Upper lobe of left lung (tissue), 4 donors: ENCODE measurements around the gene CSF2RB.

Source experiments
- EP300 ChIP-seq, 4 donors: sonication (generic); formaldehyde crosslinking; IDR thresholded peaks; one replicate each; pipeline ENCODE4 v1.5.1; 2017; ENCODE audit warnings: antibody characterized with exemption in 4 of 4, control low read depth in 2 of 4
- TF ChIP-seq, protein P1 (sequence below), 6 experiments: fragments of 450-650 bp in 4 of 6; fragments of 200-600 bp in 2 of 6; sonication (generic) in 2 of 6; IDR thresholded peaks; one replicate each; pipeline ENCODE4 v1.5.1; 2016 to 2019; ENCODE audit warnings: antibody characterized with exemption in 6 of 6

DNA sequence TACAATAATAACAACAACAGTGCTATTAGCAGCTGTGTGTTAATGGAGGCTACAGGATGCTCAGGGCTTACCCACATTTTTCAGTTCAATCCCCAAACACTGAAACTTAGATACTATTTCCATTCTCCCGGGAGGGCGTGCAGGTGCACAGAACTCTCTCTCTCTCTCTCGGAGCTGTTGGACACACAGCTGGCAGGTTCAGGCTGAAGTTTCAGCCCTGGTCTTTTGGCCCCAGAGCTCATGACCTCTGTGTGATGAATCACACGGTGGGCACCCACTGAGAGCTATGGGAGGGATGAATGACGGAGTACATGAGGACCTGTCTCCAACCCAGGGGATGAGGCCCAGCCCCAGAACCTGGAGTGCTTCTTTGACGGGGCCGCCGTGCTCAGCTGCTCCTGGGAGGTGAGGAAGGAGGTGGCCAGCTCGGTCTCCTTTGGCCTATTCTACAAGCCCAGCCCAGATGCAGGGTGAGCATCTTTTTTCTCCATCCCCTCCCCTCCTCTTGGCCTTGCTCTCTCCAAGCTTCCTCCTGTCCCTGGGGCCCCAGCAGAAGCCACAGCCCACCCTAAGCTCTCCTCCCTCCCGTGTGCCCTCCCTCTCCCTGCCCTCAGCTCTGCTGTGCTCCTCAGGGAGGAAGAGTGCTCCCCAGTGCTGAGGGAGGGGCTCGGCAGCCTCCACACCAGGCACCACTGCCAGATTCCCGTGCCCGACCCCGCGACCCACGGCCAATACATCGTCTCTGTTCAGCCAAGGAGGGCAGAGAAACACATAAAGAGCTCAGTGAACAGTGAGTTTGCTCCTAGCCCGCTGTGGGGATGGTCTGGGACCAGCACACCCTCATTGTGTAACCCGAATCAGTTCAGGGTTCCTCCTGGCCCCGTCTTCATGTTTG is 16.9 kb downstream of the CSF2RB start:
- TF ChIP-seq, protein P1, sequence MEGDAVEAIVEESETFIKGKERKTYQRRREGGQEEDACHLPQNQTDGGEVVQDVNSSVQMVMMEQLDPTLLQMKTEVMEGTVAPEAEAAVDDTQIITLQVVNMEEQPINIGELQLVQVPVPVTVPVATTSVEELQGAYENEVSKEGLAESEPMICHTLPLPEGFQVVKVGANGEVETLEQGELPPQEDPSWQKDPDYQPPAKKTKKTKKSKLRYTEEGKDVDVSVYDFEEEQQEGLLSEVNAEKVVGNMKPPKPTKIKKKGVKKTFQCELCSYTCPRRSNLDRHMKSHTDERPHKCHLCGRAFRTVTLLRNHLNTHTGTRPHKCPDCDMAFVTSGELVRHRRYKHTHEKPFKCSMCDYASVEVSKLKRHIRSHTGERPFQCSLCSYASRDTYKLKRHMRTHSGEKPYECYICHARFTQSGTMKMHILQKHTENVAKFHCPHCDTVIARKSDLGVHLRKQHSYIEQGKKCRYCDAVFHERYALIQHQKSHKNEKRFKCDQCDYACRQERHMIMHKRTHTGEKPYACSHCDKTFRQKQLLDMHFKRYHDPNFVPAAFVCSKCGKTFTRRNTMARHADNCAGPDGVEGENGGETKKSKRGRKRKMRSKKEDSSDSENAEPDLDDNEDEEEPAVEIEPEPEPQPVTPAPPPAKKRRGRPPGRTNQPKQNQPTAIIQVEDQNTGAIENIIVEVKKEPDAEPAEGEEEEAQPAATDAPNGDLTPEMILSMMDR (IDR thresholded peaks at IDR 0.05), result no peak
- TF ChIP-seq EP300 (IDR thresholded peaks at IDR 0.05), result no peak
